NCI-H1694 (cell line): ENCODE measurements around the gene ARHGAP31.
"Not testable (repeated sequence)": the region's sequence is repeated elsewhere in the genome, so short reads cannot be mapped to it uniquely, and the experiment has no call there.

Source experiments
- DNase-seq: peaks from one replicate; lab custom pipeline; 2025; lab: John Stamatoyannopoulos, UW

Gene ARHGAP31

GRCh38 chr3:119352034-119352609 lies 57.9 kb downstream of the ARHGAP31 start:
- no peak for DNase-seq

DNA sequence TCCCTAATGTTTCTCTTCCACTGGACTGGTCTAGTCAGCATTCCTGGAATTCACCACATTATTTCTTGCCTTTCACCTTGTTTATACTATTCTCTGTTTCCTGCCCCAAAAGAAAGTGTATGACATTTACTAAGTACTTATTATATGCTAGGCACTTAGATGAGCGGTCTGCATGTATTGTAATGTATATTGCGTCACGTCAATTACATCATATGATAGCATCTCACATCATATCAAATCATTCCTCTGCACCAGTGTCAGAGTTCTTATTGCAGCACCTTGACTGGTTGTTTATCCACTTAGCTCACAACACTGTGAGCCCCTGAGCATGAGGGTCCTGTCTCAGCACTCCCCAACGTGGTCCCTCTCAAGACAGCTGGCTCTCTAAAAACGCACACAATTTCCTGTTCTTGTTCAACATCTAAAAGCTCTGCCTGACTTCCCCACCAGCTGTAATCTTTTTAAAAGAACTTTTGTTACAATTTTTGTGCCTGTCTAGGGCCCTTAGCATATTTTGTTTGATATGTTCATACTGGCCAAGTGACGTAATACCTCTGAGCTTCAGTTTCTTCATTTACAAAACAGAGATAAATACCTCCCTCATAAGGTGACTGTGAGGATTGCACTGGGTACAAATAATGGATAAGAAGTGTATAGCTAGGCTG lies 58.8 kb downstream of the ARHGAP31 start:
- no peak for DNase-seq

- DNase-seq = not testable (repeated sequence)
Measured at GRCh38 chr3:119355608-119356007, 61.4 kb downstream of the ARHGAP31 start.

GRCh38 chr3:119356646-119357045 lies 62.5 kb downstream of the ARHGAP31 start:
- no peak for DNase-seq

- DNase-seq = no peak
Measured at GRCh38 chr3:119357190-119357589, 63.0 kb downstream of the ARHGAP31 start.

DNA sequence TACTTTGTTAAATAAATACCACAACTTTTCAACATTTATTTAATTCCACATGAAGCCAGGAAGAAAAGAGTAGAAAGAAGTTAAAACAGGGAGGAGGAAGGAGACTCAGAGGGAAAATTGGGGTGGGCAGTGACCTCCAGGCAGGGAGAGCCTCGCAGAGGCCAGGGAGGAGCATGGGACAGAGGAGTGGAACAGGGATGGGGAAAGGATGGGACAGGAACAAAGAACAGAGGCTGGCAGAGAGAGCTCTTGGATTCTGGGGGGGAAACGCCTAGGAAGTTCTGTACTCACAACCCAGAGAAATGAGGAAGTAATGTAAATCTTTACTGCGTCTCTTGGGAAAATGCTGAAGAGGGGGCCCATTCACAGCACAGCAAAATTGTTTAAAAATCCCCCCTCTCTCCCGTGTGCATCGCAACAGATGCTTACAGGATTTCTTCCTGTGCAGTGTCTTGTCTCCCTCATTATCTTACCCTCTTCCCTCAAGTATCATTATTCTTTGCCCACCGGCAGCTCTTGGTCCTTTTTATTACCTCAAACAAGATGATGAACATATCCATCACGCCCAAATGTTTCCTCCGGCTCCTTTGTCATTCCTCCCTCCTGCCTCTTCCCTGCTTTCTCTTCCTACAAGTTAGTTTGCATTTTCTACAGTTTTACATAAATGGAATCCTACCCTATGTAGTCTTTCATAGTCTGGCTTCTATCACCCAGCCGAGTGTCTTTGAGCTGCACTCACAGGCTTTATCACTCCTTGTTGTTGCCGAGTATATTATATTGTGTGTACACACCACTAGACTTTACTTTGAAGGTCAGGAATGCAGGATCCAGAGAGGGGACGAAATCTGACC lies 65.5 kb downstream of the ARHGAP31 start:
- DNase-seq = no peak

DNA sequence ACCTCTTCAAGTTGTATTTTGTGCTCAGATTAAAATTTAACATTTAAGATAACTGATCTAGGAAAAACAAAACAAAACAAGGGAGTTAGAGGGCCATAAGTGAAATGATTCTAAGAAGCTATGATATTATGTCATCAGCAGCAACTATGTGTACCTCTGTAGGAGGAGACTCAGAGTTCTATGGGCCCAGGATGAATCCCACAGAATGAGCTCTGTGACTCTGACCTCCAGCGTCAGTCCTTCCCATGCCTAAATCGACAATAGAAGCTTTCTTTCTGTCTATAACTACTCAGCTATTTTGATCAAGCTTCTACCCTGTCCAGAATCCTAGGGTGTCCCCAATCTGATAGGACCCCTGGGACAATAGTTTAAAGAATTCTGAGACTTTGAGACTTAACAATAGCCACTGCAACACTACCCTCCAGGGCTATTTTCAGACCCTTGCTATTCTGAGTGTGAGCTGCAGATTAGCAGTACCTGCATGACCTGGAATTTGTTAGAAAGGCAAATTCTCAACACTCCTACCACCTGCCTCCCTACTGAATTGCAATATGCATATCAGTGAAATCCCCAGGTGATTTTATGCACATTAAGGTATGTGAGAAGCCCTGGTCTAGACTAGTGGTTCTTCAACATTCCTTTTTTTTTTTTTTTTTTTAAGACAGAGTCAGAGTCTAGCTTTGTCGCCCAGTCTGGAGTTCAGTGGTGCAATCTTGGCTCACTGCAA lies 66.7 kb downstream of the ARHGAP31 start:
- no peak for DNase-seq

- DNase-seq = no peak
Measured at GRCh38 chr3:119362010-119362409, 67.8 kb downstream of the ARHGAP31 start.

DNA sequence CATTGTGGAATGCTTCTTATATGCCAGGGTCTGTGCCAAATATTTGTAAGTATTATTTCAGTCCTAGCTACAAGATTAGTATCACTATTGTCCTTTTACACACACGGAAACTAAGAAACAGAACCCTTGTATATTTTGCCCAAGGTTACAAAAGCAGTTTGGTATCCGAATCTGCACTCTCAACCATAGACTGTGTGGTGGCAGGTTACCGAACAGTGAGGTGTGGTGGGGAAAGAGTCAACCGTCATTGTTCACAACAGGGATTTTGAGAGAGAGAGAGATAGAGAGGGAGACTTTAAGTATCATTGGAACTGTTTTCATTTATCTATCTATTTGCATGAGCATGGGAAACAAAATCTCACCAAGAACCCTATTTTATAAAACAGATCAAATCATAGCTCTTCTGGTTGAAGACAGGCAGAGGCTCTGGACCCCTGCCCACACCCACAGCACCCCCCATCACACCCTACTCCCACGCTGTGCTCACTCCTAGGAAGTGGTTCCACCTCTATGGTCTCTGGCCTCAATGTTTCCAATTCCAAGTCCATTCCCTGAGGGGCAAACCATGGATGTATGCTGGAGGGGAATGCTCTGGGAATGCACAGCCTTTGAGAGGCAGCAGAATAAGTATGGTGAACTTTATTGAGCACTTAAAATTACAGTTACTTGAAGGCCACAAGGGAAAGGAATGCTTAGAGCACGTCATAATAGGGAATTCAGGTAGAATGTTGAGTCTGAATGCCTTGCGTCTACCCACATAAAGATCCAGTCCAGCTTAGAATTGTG lies 69.0 kb downstream of the ARHGAP31 start:
- no peak for DNase-seq

DNA sequence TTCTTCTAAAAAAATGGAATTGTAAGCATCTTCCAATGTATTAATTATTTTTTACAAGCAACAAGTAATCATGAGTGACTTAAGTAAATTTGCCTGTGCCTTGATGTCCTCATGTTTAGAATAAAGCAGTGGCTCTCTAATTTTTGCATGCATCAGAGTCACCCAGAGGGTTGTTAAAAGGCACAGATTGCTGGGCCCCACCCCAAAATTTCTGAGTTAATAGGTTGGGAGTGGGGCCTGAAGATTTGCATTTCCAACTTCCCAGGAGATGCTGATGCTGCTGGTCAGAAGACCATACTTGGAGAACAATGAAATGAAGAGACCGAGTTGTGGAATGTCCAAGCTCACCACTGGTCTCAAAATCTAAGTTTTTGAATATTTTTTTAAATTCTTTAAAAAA lies 70.2 kb downstream of the ARHGAP31 start:
- no peak for DNase-seq

- no peak for DNase-seq
Measured at GRCh38 chr3:119365418-119365817, 71.2 kb downstream of the ARHGAP31 start.

- DNase-seq = no peak
Measured at GRCh38 chr3:119367000-119367399, 72.8 kb downstream of the ARHGAP31 start.

DNA sequence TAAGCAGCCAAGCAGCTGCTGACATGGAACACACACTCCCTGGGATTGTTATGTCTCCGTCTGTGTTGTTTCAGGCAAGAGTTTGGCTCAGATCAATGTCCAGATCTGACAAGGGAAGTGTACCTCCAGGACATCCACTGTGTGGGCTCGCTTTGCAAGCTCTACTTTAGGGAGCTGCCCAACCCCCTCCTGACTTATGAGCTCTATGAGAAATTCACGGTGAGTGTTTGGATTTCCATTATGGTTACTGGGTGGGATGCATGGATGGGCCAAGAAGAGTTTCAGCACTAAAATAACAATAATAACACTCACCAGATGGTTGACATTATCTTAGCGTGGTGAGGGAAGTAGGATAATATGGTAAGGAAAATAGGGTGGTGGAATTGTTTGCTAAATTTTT lies 74.1 kb downstream of the ARHGAP31 start:
- DNase-seq = no peak

GRCh38 chr3:119371786-119372185 lies 77.6 kb downstream of the ARHGAP31 start:
- DNase-seq = not testable (repeated sequence)

DNA sequence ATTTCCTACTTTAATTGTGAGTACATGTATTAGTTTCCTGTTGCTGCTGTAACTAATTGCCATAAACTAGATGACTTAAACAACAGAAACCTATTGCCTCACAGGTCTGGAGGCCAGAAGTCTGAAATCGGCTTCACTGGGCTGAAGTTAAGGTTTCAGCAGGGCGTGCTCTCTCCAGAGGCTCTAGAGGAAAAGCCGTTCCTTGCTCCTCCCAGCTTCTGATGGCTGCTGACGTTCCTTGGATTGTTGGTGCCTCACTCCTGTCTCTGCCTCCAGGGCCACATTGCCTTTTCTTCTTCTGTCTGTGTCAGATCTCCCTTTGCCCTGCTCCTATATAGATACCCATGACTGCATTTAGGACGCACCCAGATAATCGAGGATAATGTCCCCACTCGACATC lies 80.9 kb downstream of the ARHGAP31 start:
- DNase-seq = no peak

- no peak for DNase-seq
Measured at GRCh38 chr3:119375510-119375909, 81.3 kb downstream of the ARHGAP31 start.

- no peak for DNase-seq
Measured at GRCh38 chr3:119376758-119377157, 82.6 kb downstream of the ARHGAP31 start.

- DNase-seq = no peak
Measured at GRCh38 chr3:119378259-119378803, 84.1 kb downstream of the ARHGAP31 start.

DNA sequence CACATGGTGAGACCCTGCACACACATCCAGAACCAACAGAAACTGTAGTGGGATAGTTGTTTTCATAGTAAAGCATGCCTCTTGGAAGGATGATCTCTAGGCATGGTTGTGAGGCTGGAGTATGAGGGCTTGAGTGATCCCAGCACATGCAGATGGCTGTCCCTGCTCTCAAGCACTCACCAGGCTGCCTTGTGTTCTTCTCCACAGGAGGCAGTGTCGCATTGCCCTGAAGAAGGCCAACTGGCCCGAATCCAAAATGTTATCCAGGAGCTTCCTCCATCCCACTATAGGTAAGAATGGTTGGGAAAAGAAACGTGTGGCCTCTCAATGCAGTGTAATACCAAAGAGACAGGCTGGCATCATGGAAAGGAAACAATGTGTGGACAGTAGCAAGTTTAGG lies 86.5 kb downstream of the ARHGAP31 start:
- DNase-seq = no peak

DNA sequence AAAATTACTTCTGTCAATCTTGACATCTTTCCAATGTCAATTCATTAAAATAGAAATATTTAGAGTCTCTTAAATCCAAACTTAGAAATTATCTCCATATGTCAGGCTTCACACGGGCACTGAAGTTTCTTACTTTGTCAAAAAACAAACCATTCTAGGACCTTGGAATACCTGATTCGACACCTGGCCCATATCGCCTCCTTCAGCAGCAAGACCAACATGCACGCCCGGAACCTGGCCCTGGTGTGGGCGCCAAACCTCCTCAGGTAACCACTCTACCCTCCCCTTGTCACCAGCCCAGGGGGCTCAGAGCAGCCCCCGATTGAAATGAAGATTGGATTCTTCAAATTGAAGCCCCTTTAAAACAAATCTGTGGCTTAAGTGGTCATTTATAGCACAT lies 88.0 kb downstream of the ARHGAP31 start:
- DNase-seq = no peak

- no peak for DNase-seq
Measured at GRCh38 chr3:119388577-119388976, 94.4 kb downstream of the ARHGAP31 start.
